Suprapubic skin (tissue), 4 donors: ENCODE results near the gene IL13RA1.

Experiments used
- CTCF ChIP-seq, 2 donors: fragments of 200-600 bp in 1 of 2; fragments of 450-650 bp in 1 of 2; sonication (generic) in 1 of 2; IDR thresholded peaks; one replicate each; pipeline ENCODE4 v1.5.1; 2016 to 2019; ENCODE audit warnings: antibody characterized with exemption in 2 of 2, mild to moderate bottlenecking in 1 of 2, moderate library complexity in 1 of 2
- EP300 ChIP-seq: sonication (generic); formaldehyde crosslinking; IDR thresholded peaks from one replicate; pipeline ENCODE4 v1.6.1; 2017; ENCODE audit warnings: antibody characterized with exemption
- POLR2A ChIP-seq, 2 donors: fragments of 450-650 bp; IDR thresholded peaks; one replicate each; pipeline ENCODE4 v1.6.1; 2017; ENCODE audit warnings: antibody characterized with exemption in 2 of 2, mild to moderate bottlenecking in 2 of 2, moderate library complexity in 2 of 2
- POLR2AphosphoS5 ChIP-seq, 3 donors: sonication (generic); formaldehyde crosslinking; IDR thresholded peaks; one replicate each; pipeline ENCODE4 v1.6.1; 2017; ENCODE audit warnings: antibody characterized with exemption in 3 of 3

- TF ChIP-seq POLR2A (IDR thresholded peaks at IDR 0.05) (no peak), CTCF (IDR thresholded peaks at IDR 0.05) (no peak), EP300 (no peak), POLR2AphosphoS5 (IDR thresholded peaks at IDR 0.05) (no peak)
These were observed 97.8 kb downstream of the IL13RA1 start for GRCh38 chrX:118825227-118825626.
